Esophagus (tissue), 2 donors: ENCODE measurements around the gene SMPD4. TPM values are rescaled to one million over a fixed set of nuclear protein-coding genes. Genes with fewer than 3 reads are reported as not detected.
"Not testable (repeated sequence)": the region's sequence is repeated elsewhere in the genome, so short reads cannot be mapped to it uniquely, and the experiment has no call there.

Source experiments
- H3K27ac ChIP-seq, 2 donors: one replicate each; pipeline ENCODE4 v1.5.1; 2013; ENCODE audit warnings: low read depth in 2 of 2, mild to moderate bottlenecking in 2 of 2, inconsistent platforms in 1 of 2, low read length in 1 of 2, moderate library complexity in 1 of 2
- H3K27me3 ChIP-seq, 2 donors: one replicate each; pipeline ENCODE4 v1.6.1; 2013; ENCODE audit warnings: low read length in 2 of 2, control low read depth in 1 of 2, mild to moderate bottlenecking in 1 of 2; ENCODE audit not compliant: insufficient read depth in 2 of 2, control insufficient read depth in 1 of 2
- H3K36me3 ChIP-seq, 2 donors: one replicate each; pipeline ENCODE4 v1.6.1; 2013; ENCODE audit warnings: low read length in 1 of 2; ENCODE audit not compliant: control insufficient read depth in 2 of 2, insufficient read depth in 2 of 2
- H3K4me1 ChIP-seq, 2 donors: one replicate each; pipeline ENCODE4 v1.6.1; 2013; ENCODE audit warnings: low read length in 1 of 2; ENCODE audit not compliant: control insufficient read depth in 2 of 2, insufficient read depth in 2 of 2
- H3K4me3 ChIP-seq, 2 donors: one replicate each; pipeline ENCODE4 v1.5.1; 2013; ENCODE audit warnings: low read length in 2 of 2, mild to moderate bottlenecking in 2 of 2, low read depth in 1 of 2, moderate library complexity in 1 of 2
- H3K9me3 ChIP-seq, 2 donors: one replicate each; pipeline ENCODE4 v1.6.1; 2013; ENCODE audit warnings: mild to moderate bottlenecking in 2 of 2, low read depth in 1 of 2, low read length in 1 of 2, moderate library complexity in 1 of 2; ENCODE audit not compliant: control insufficient read depth in 2 of 2, insufficient read depth in 1 of 2
- WGBS, 2 donors: extraction: QIAGEN DNeasy Blood & Tissue Kit; methylation state at CpG; one replicate each; pipeline ENCODE4 v1.1.7; 2013; 5-methylcytosine and 5-hydroxymethylcytosine counted together
- polyA plus RNA-seq, 2 donors: library from polyadenylated mRNA; stranded (reverse); fragments of 200-250 nt; gene quantifications; one replicate each; pipeline ENCODE4 v1.2.3, GENCODE V29; 2013
- donor health status: healthy with polysubstance abuse.
- donor health status: Bipolar disorder and iron deficiency.

SMPD4 gene
- polyA plus RNA-seq, 2 donors = 29.7 to 32.2 TPM

GRCh38 chr2:130135692-130136541, 45.5 kb downstream of the SMPD4 start:
- H3K27me3 ChIP-seq = no peaks in the 10 kb centered on the region
- H3K4me1 ChIP-seq = no peaks in the 10 kb centered on the region
- no peak overlapping the region for H3K4me3 ChIP-seq
- H3K9me3 ChIP-seq = no peaks in the 10 kb centered on the region
- WGBS, 2 donors = 90 to 93% methylated on average over 15 of the region's 15 CpGs
- no peaks in the 10 kb centered on the region for H3K36me3 ChIP-seq
- no peak overlapping the region for H3K27ac ChIP-seq

DNA sequence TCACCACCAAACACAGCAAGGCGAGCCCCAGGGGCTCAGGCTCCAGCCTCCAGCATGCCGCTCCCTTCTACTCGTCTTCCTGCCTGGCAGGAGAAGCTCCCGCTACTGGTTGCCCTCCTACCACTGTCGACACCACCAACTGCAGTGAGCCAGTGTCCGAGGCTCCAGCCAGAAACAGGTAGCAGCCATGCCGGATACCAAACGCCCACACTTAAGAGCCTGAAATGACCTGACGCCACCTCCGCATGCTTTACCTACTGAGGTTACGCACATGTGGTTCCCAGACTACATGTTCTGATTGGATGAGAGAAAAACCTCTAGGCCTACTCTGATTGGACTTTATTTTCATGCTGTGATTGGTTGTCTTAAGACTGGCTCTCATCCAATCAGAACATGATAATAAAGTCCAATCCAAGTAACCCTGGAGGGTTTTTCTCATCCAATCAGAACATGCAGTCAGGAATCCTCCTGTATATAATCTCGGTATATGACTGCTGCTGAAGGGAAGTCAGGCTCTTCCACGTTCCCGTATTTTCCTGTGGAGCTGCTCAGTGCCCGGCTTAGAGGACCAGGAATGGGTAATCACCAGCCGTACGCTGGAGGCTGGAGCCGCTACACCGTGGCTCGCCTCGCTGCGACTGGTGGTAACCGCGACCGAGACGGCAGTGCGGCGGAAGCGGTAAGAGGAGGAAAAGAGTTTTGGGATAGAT, 52.1 kb downstream of the SMPD4 start, which contains the start of gene POTEF:
Gene POTEF (minus strand): TSS at position 103 of the 710 bp plus-strand sequence. CDS start 8,707 bp downstream, outside the sequence.
- H3K4me3 ChIP-seq, H3K27ac ChIP-seq, H3K36me3 ChIP-seq, H3K27me3 ChIP-seq, H3K4me1 ChIP-seq, H3K9me3 ChIP-seq: not testable (repeated sequence)
- WGBS, 2 donors = 89 to 93% methylated on average over 17 to 18 of the region's 29 CpGs

GRCh38 chr2:130128464-130128863, 52.9 kb downstream of the SMPD4 start:
- WGBS, 2 donors = 85 to 86% methylated on average over 11 to 14 of the region's 14 CpGs
- not testable (repeated sequence) for H3K27me3 ChIP-seq, H3K9me3 ChIP-seq, H3K4me1 ChIP-seq, H3K4me3 ChIP-seq, H3K27ac ChIP-seq, H3K36me3 ChIP-seq

DNA sequence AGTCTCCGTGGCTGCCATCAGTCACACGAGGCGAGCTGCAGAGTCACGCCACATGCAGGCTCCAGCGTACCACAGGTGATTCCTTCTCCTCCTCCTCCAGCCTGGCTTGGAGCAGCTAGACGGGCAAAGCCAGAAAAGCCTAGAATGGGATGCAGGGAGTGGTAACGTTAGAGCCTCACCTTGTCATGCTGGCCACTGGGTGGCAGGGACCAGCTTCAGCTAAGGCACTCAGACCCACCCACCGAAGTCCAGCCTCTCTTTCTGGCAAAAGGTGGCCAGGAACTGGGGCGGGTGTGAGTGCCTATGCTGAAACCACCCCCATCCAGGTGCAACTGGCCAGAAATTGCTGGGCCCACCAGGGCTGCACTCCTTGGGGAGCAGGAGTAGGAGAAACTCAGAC, 53.7 kb downstream of the SMPD4 start:
- H3K4me3 ChIP-seq, H3K27me3 ChIP-seq, H3K4me1 ChIP-seq, H3K36me3 ChIP-seq, H3K27ac ChIP-seq, H3K9me3 ChIP-seq: not testable (repeated sequence)
- no CpG with 5 or more reads among the region's 9 CpGs for WGBS, 2 donors

DNA sequence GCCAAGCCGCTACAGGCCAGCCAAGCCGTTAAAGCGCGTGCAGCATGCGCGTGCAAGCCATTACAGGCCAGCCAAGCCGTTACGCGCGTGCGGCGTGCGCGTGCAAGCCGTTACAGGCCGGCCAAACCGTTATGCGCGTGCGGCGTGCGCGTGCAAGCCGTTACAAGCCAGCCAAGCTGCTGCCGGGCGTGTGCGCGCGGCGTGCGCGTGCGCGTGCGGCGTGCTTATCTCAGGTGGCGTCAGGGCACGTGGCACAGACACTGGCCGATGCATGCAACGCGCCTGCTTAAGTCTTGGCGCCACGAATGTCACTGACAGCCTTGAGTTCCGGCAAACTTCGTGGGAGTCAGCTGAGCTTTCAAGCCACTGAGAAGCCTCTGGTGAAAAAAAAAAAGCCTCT, 60.5 kb downstream of the SMPD4 start:
- H3K4me1 ChIP-seq, H3K27ac ChIP-seq, H3K36me3 ChIP-seq, H3K27me3 ChIP-seq, H3K4me3 ChIP-seq, H3K9me3 ChIP-seq: not testable (repeated sequence)
- WGBS, 2 donors = 93 to 95% methylated on average over 32 to 36 of the region's 45 CpGs

- not testable (repeated sequence) for H3K27ac ChIP-seq, H3K27me3 ChIP-seq, H3K4me1 ChIP-seq, H3K4me3 ChIP-seq, H3K9me3 ChIP-seq, H3K36me3 ChIP-seq
- WGBS, 2 donors = 45 to 48% methylated on average over 5 to 8 of the region's 8 CpGs
Observed at GRCh38 chr2:130102597-130103363, 78.6 kb downstream of the SMPD4 start.

Other genes with a start within 250 kb of the SMPD4 start
- gene RAB6C, start 201.9 kb downstream of the SMPD4 start, polyA plus RNA-seq = under 1 TPM in 1 of 2 donors, not detected in 1; 0.02 TPM
- not detected for gene POTEF, start 52.4 kb downstream of the SMPD4 start, polyA plus RNA-seq
- gene CCDC74B, start 36.5 kb downstream of the SMPD4 start, polyA plus RNA-seq = 1 to 10 TPM; 1.0 to 1.1 TPM
- 100 to 1,000 TPM; 169 to 208 TPM for gene MZT2B, start 660 bp upstream of the SMPD4 start, polyA plus RNA-seq
- under 1 TPM in 1 of 2 donors, not detected in 1; 0.04 TPM for gene TUBA3E, start 16.8 kb upstream of the SMPD4 start, polyA plus RNA-seq
- 10 to 100 TPM; 42.7 to 74.4 TPM for gene IMP4, start 161.3 kb upstream of the SMPD4 start, polyA plus RNA-seq
- gene PTPN18, start 174.5 kb upstream of the SMPD4 start, polyA plus RNA-seq = 10 to 100 TPM; 20.5 to 32.5 TPM